Measurements from ENCODE around the gene CLSTN2.

The CLSTN2 gene

DNA sequence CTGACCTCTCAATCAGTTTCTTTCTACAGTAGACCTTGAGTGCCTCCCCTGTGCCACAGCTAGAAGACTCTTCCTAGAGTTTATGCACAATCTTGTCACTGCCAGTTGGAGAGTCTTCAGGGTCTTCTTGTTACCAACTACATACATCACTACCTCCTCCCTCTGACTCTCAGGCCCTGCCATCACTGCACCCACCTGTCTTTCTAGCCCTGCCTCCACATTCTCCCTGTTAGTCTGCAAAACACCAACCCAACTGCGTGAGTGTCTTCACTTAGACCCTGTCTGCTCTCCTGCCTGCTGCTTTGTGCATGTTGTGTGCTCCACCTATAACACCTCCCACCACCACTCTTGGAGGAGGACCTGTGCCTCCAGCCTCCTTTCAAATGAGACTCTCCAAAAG is 34.4 kb downstream of the CLSTN2 start:
- H3K18ac ChIP-seq (ENCODE audit: low read depth in 1 of 2, low read length in 2 of 2): no peak overlapping the region
- no peak overlapping the region for H3K9ac ChIP-seq (ENCODE audit: low read length)
- H3K9me3 ChIP-seq (ENCODE audit: control insufficient read depth, low read length): no peaks in the 10 kb centered on the region
- H2AFZ ChIP-seq (ENCODE audit: low read depth, low read length): no peak overlapping the region
- H3K4me1 ChIP-seq (ENCODE audit: control insufficient read depth, insufficient read depth, low read depth, low read length): no peaks in the 10 kb centered on the region
- no peak overlapping the region for H3K27ac ChIP-seq (ENCODE audit: low read length, poor library complexity, severe bottlenecking)
- DNase-seq: no peak
- H3K27me3 ChIP-seq (ENCODE audit: control insufficient read depth in 1 of 2, insufficient read depth in 1 of 2, low read length in 2 of 2): peaks cover 0 to 7% of the 10 kb centered on the region in 2 experiments
- H3K36me3 ChIP-seq (ENCODE audit: control insufficient read depth in 1 of 2, insufficient read depth in 2 of 2, low read depth in 1 of 2, low read length in 2 of 2): peaks cover 0 to 6% of the 10 kb centered on the region in 2 experiments
- no peak overlapping the region for H3K4ac ChIP-seq (ENCODE audit: low read depth in 1 of 2, low read length in 2 of 2)
- no peak overlapping the region for H2AK5ac ChIP-seq (ENCODE audit: low read length, severe bottlenecking)
- whole genome bisulfite sequencing: 74% methylated on average over 1 of the region's 1 CpG
- H2BK5ac ChIP-seq (ENCODE audit: low read depth, low read length, poor library complexity, severe bottlenecking): no peak overlapping the region
- no peak overlapping the region for H2BK120ac ChIP-seq (ENCODE audit: low read depth, low read length)
- no peak overlapping the region for H3K4me3 ChIP-seq (ENCODE audit: insufficient read depth in 1 of 2, low read depth in 1 of 2, low read length in 2 of 2)
- no peak overlapping the region for H3K23ac ChIP-seq (ENCODE audit: low read length in 2 of 2)
- H3K79me1 ChIP-seq (replicated peaks; ENCODE audit: low read length, poor library complexity, severe bottlenecking): peaks cover 12% of the 10 kb centered on the region
- no peak overlapping the region for H4K91ac ChIP-seq (ENCODE audit: low read length)
- no peak overlapping the region for H3K14ac ChIP-seq (ENCODE audit: low read length in 2 of 2)
- H2BK12ac ChIP-seq (ENCODE audit: low read length in 2 of 2): no peak overlapping the region
- no peak overlapping the region for H3K4me2 ChIP-seq (ENCODE audit: low read length, poor library complexity, severe bottlenecking)
- H4K8ac ChIP-seq (ENCODE audit: low read length): no peak overlapping the region
- no peak overlapping the region for H2BK15ac ChIP-seq (ENCODE audit: low read depth, poor library complexity, severe bottlenecking)

GRCh38 chr3:139970526-139970925 is 35.5 kb downstream of the CLSTN2 start:
- Histone ChIP-seq H3K36me3 (ENCODE audit: control insufficient read depth in 1 of 2, insufficient read depth in 2 of 2, low read depth in 1 of 2, low read length in 2 of 2) (peaks cover 0 to 2% of the 10 kb centered on the region in 2 experiments), H3K79me1 (replicated peaks; ENCODE audit: low read length, poor library complexity, severe bottlenecking) (peaks cover 11% of the 10 kb centered on the region), H2BK120ac (ENCODE audit: low read depth, low read length) (no peak overlapping the region), H3K14ac (ENCODE audit: low read length in 2 of 2) (no peak overlapping the region), H2BK15ac (ENCODE audit: low read depth, poor library complexity, severe bottlenecking) (no peak overlapping the region), H3K4ac (ENCODE audit: low read depth in 1 of 2, low read length in 2 of 2) (no peak overlapping the region), H4K8ac (ENCODE audit: low read length) (no peak overlapping the region), H3K9ac (ENCODE audit: low read length) (no peak overlapping the region), H3K4me1 (ENCODE audit: control insufficient read depth, insufficient read depth, low read depth, low read length) (no peaks in the 10 kb centered on the region), H3K4me3 (ENCODE audit: insufficient read depth in 1 of 2, low read depth in 1 of 2, low read length in 2 of 2) (no peak overlapping the region), H3K23ac (ENCODE audit: low read length in 2 of 2) (no peak overlapping the region), H3K18ac (ENCODE audit: low read depth in 1 of 2, low read length in 2 of 2) (no peak overlapping the region), H3K27me3 (ENCODE audit: control insufficient read depth in 1 of 2, insufficient read depth in 1 of 2, low read length in 2 of 2) (peaks cover 0 to 8% of the 10 kb centered on the region in 2 experiments), H2AK5ac (ENCODE audit: low read length, severe bottlenecking) (no peak overlapping the region), H3K9me3 (ENCODE audit: control insufficient read depth, low read length) (no peaks in the 10 kb centered on the region), H3K4me2 (ENCODE audit: low read length, poor library complexity, severe bottlenecking) (no peak overlapping the region), H4K91ac (ENCODE audit: low read length) (no peak overlapping the region), H3K27ac (ENCODE audit: low read length, poor library complexity, severe bottlenecking) (no peak overlapping the region), H2BK12ac (ENCODE audit: low read length in 2 of 2) (no peak overlapping the region), H2BK5ac (ENCODE audit: low read depth, low read length, poor library complexity, severe bottlenecking) (no peak overlapping the region), H2AFZ (ENCODE audit: low read depth, low read length) (no peak overlapping the region)
- no peak for DNase-seq
- WGBS: 79% methylated on average over 5 of the region's 5 CpGs

- peaks cover 0 to 6% of the 10 kb centered on the region in 2 experiments for H3K36me3 ChIP-seq (ENCODE audit: control insufficient read depth in 1 of 2, insufficient read depth in 2 of 2, low read depth in 1 of 2, low read length in 2 of 2)
- WGBS: 78% methylated on average over 2 of the region's 2 CpGs
- H3K4ac ChIP-seq (ENCODE audit: low read depth in 1 of 2, low read length in 2 of 2): no peak overlapping the region
- H3K9ac ChIP-seq (ENCODE audit: low read length): no peak overlapping the region
- peaks cover 2% of the 10 kb centered on the region for H3K79me1 ChIP-seq (replicated peaks; ENCODE audit: low read length, poor library complexity, severe bottlenecking)
- no peak overlapping the region for H2BK15ac ChIP-seq (ENCODE audit: low read depth, poor library complexity, severe bottlenecking)
- no peak overlapping the region for H3K4me3 ChIP-seq (ENCODE audit: insufficient read depth in 1 of 2, low read depth in 1 of 2, low read length in 2 of 2)
- no peak overlapping the region for H3K23ac ChIP-seq (ENCODE audit: low read length in 2 of 2)
- no peak overlapping the region for H3K14ac ChIP-seq (ENCODE audit: low read length in 2 of 2)
- DNase-seq: no peak
- no peak overlapping the region for H2BK12ac ChIP-seq (ENCODE audit: low read length in 2 of 2)
- H3K27ac ChIP-seq (ENCODE audit: low read length, poor library complexity, severe bottlenecking): no peak overlapping the region
- no peak overlapping the region for H2AFZ ChIP-seq (ENCODE audit: low read depth, low read length)
- H2BK120ac ChIP-seq (ENCODE audit: low read depth, low read length): no peak overlapping the region
- H3K18ac ChIP-seq (ENCODE audit: low read depth in 1 of 2, low read length in 2 of 2): no peak overlapping the region
- no peak overlapping the region for H3K4me2 ChIP-seq (ENCODE audit: low read length, poor library complexity, severe bottlenecking)
- H2AK5ac ChIP-seq (ENCODE audit: low read length, severe bottlenecking): no peak overlapping the region
- H3K27me3 ChIP-seq (ENCODE audit: control insufficient read depth in 1 of 2, insufficient read depth in 1 of 2, low read length in 2 of 2): peaks cover 0 to 18% of the 10 kb centered on the region in 2 experiments
- no peaks in the 10 kb centered on the region for H3K4me1 ChIP-seq (ENCODE audit: control insufficient read depth, insufficient read depth, low read depth, low read length)
- H3K9me3 ChIP-seq (ENCODE audit: control insufficient read depth, low read length): no peaks in the 10 kb centered on the region
- no peak overlapping the region for H2BK5ac ChIP-seq (ENCODE audit: low read depth, low read length, poor library complexity, severe bottlenecking)
- H4K8ac ChIP-seq (ENCODE audit: low read length): no peak overlapping the region
- H4K91ac ChIP-seq (ENCODE audit: low read length): no peak overlapping the region
Observed at GRCh38 chr3:139974809-139975425, 39.9 kb downstream of the CLSTN2 start.

- Histone ChIP-seq H3K4ac (ENCODE audit: low read depth in 1 of 2, low read length in 2 of 2) (no peak overlapping the region), H3K79me1 (replicated peaks; ENCODE audit: low read length, poor library complexity, severe bottlenecking) (peaks cover 2% of the 10 kb centered on the region), H3K14ac (ENCODE audit: low read length in 2 of 2) (no peak overlapping the region), H3K18ac (ENCODE audit: low read depth in 1 of 2, low read length in 2 of 2) (no peak overlapping the region), H3K9ac (ENCODE audit: low read length) (no peak overlapping the region), H2BK5ac (ENCODE audit: low read depth, low read length, poor library complexity, severe bottlenecking) (no peak overlapping the region), H2BK15ac (ENCODE audit: low read depth, poor library complexity, severe bottlenecking) (no peak overlapping the region), H4K91ac (ENCODE audit: low read length) (no peak overlapping the region), H3K4me2 (ENCODE audit: low read length, poor library complexity, severe bottlenecking) (no peak overlapping the region), H2BK12ac (ENCODE audit: low read length in 2 of 2) (no peak overlapping the region), H4K8ac (ENCODE audit: low read length) (no peak overlapping the region), H2AK5ac (ENCODE audit: low read length, severe bottlenecking) (no peak overlapping the region), H3K36me3 (ENCODE audit: control insufficient read depth in 1 of 2, insufficient read depth in 2 of 2, low read depth in 1 of 2, low read length in 2 of 2) (peaks cover 0 to 6% of the 10 kb centered on the region in 2 experiments), H3K9me3 (ENCODE audit: control insufficient read depth, low read length) (no peaks in the 10 kb centered on the region), H3K27me3 (ENCODE audit: control insufficient read depth in 1 of 2, insufficient read depth in 1 of 2, low read length in 2 of 2) (peaks cover 0 to 18% of the 10 kb centered on the region in 2 experiments), H3K27ac (ENCODE audit: low read length, poor library complexity, severe bottlenecking) (no peak overlapping the region), H2BK120ac (ENCODE audit: low read depth, low read length) (no peak overlapping the region), H3K23ac (ENCODE audit: low read length in 2 of 2) (no peak overlapping the region), H3K4me3 (ENCODE audit: insufficient read depth in 1 of 2, low read depth in 1 of 2, low read length in 2 of 2) (no peak overlapping the region), H3K4me1 (ENCODE audit: control insufficient read depth, insufficient read depth, low read depth, low read length) (no peaks in the 10 kb centered on the region), H2AFZ (ENCODE audit: low read depth, low read length) (no peak overlapping the region)
- no peak for DNase-seq
- WGBS: 59% methylated on average over 5 of the region's 5 CpGs
Observed at GRCh38 chr3:139975594-139976365, 40.8 kb downstream of the CLSTN2 start.
